ENCODE measurements around the gene DPP6. TPM values are rescaled to one million over a fixed set of nuclear protein-coding genes. Genes with fewer than 3 reads are reported as not detected.
"Not testable (repeated sequence)": the region's sequence is repeated elsewhere in the genome, so short reads cannot be mapped to it uniquely, and the experiment has no call there.

The DPP6 gene
- total and polyA plus RNA-seq, 2 experiments from 2014 or later: 0.21 TPM; not detected in 1

DNA sequence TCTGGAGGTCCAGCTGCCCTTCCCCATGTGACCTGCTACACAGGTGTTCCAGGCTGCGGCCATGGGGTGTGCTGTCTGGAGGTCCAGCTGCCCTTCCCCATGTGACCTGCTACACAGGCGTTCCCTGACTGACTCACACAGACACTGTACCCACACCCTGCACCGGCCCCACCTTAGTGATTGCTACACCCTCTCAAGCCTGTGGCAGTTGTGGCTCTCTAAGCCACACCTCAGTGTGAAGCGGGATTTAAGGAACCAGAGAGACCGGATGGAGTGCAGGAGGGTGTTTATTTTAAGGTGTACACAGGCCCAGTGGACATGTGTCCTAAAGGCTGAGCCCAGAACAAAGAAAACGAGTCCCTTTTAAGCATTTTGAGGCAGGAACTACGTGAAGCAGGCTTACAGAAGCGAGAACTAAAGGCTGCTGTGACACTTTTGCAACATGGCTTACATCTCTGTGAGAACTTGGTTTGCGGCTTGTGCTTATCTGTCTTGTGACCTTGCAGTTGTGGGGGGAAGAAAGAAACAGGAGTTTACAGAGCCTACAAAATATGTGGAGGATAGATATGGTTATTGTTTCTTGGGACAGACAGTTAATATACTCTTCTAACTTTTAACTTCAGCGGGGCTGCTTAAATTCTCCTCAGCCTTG is 624.4 kb downstream of the DPP6 start:
- no peak overlapping the region for H3K4me3 ChIP-seq
- no peak overlapping the region for H3K27ac ChIP-seq
- no peak for DNase-seq (ENCODE audit: low read depth in 1 of 2, low spot score in 1 of 2)
- no peaks in the 10 kb centered on the region for H3K9me3 ChIP-seq (ENCODE audit: low read depth)
- no peaks in the 10 kb centered on the region for H3K36me3 ChIP-seq
- TF ChIP-seq, protein P1, sequence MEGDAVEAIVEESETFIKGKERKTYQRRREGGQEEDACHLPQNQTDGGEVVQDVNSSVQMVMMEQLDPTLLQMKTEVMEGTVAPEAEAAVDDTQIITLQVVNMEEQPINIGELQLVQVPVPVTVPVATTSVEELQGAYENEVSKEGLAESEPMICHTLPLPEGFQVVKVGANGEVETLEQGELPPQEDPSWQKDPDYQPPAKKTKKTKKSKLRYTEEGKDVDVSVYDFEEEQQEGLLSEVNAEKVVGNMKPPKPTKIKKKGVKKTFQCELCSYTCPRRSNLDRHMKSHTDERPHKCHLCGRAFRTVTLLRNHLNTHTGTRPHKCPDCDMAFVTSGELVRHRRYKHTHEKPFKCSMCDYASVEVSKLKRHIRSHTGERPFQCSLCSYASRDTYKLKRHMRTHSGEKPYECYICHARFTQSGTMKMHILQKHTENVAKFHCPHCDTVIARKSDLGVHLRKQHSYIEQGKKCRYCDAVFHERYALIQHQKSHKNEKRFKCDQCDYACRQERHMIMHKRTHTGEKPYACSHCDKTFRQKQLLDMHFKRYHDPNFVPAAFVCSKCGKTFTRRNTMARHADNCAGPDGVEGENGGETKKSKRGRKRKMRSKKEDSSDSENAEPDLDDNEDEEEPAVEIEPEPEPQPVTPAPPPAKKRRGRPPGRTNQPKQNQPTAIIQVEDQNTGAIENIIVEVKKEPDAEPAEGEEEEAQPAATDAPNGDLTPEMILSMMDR (IDR thresholded peaks at IDR 0.05; ENCODE audit: low read depth, low read length): no peak
- no peaks in the 10 kb centered on the region for H3K27me3 ChIP-seq
- H3K4me1 ChIP-seq (ENCODE audit: low read depth): no peaks in the 10 kb centered on the region

DNA sequence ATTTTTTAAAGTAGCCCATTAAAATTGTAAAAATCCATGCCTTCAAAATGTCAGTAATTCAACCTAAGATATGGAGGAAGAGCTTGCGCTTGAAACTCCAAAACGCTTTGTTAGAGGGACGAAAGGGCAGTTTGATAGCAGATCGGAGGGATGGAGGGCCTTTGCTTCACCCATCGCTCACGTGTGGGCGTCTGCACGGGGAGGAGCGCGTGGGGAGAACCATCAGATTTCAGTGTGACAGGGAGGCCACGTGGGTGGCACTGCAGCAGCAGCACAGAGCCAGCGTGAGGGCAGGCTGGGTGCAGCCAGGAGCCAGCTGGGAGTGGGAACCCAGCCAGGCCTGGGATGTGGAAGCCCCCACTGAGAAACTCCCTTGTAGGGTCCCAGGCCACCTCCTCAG is 625.3 kb downstream of the DPP6 start:
- no peaks in the 10 kb centered on the region for H3K27me3 ChIP-seq
- H3K4me3 ChIP-seq: no peak overlapping the region
- no peak for DNase-seq (ENCODE audit: low read depth in 1 of 2, low spot score in 1 of 2)
- H3K27ac ChIP-seq: no peak overlapping the region
- no peaks in the 10 kb centered on the region for H3K9me3 ChIP-seq (ENCODE audit: low read depth)
- no peaks in the 10 kb centered on the region for H3K4me1 ChIP-seq (ENCODE audit: low read depth)
- TF ChIP-seq, protein P1 (IDR thresholded peaks at IDR 0.05; ENCODE audit: low read depth, low read length): no peak
- H3K36me3 ChIP-seq: no peaks in the 10 kb centered on the region

DNA sequence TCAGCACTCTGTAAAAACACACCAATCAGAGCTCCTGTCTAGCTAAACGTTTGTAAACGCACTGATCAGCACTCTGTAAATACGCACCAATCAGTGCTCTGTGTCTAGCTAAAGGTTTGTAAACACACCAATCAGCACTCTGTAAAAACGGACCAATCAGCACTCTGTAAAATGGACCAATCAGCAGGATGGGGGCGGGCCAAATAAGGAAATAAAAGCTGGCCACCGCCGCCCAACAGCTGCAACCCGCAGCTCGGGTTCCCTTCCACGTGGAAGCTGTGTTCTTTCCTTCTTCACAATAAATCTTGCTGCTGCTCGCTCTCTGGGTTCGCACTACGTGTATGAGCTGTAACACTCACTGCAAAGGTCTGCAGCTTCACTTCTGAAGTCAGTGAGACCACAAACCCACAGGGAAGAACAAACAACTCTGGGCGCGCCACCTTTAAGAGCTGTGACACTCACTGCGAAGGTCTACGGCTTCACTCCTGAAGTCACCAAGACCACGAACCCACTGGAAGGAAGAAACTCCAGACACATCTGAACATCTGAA is 625.9 kb downstream of the DPP6 start:
- not testable (repeated sequence) for H3K36me3 ChIP-seq; H3K27ac ChIP-seq; H3K9me3 ChIP-seq (ENCODE audit: low read depth); H3K4me3 ChIP-seq; H3K4me1 ChIP-seq (ENCODE audit: low read depth); DNase-seq (ENCODE audit: low read depth in 1 of 2, low spot score in 1 of 2); H3K27me3 ChIP-seq

DNA sequence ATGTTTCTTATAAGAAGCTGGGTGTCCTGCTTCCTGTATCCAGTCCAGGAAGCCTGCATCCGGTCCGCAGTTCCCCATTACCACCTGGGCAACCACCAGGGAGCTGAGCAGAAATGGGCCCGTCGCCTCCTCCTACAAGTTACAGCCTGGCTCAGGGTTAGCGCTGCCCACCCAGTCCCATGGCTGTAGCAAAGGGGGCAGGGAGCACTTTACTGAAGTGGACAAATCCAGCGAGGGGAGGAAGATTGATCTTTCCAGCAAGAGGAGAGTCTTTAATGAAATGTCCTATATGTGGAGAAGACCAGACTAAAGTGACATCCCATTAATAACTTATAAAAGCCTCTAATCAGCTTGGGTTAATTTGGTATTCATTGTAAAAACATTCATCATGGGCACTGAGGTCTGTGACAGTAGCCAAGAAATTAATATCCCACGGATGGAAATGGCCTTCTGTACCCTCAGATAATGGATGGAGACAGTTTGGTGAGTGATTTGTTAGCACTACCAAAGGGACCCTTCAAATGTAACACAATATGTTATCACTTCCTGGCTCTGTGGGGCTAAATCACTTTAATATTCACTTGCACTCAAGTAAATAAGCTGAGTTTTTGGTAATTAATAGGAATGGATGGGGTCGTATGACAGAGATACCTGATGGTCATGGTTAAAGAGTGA is 627.3 kb downstream of the DPP6 start:
- Histone ChIP-seq H3K27me3 (no peaks in the 10 kb centered on the region), H3K4me3 (no peak overlapping the region), H3K9me3 (ENCODE audit: low read depth) (no peaks in the 10 kb centered on the region), H3K36me3 (no peaks in the 10 kb centered on the region), H3K27ac (no peak overlapping the region), H3K4me1 (ENCODE audit: low read depth) (no peaks in the 10 kb centered on the region)
- TF ChIP-seq, protein P1 (IDR thresholded peaks at IDR 0.05; ENCODE audit: low read depth, low read length): no peak
- no peak for DNase-seq (ENCODE audit: low read depth in 1 of 2, low spot score in 1 of 2)

DNA sequence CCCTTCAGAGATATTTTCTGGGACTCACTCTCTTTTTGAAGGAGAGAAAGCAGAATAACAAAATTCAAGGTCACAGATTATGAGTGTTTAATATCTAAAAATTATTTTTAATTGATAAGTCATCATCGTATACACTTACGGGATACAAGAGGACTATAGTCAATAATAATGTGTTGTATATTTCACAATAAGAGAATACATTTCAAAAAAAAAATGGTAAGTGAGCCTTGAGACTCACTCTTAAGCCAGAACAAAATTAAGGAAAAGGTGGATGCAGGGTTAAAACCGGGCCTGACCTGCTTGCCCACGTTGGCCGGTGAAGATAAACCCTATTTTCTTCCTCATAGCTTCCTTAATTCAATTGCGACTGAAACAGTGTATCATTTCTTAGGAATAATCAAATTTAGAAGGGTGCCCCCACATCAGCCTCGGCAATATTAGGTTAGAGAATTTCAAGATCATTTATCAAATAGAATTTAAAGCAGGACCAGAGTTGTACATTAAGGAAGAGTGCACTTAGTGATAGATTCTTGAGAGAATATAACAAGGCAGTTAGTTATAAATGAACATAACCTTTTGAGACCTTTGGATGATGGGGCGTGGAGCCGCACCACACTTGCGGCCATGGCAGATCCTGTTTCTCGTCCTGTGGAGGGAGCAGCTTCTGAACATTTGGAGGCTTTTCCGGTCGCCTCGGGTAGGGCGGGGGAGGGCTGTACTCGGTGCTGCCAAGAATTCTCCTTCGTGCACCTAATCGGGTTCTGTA is 628.9 kb downstream of the DPP6 start:
- Histone ChIP-seq H3K36me3 (no peaks in the 10 kb centered on the region), H3K4me1 (ENCODE audit: low read depth) (no peaks in the 10 kb centered on the region), H3K27ac (no peak overlapping the region), H3K27me3 (no peaks in the 10 kb centered on the region), H3K4me3 (no peak overlapping the region), H3K9me3 (ENCODE audit: low read depth) (no peaks in the 10 kb centered on the region)
- TF ChIP-seq, protein P1 (IDR thresholded peaks at IDR 0.05; ENCODE audit: low read depth, low read length): no peak
- DNase-seq (ENCODE audit: low read depth in 1 of 2, low spot score in 1 of 2): no peak

All from cardiac muscle cell (in vitro differentiated cells and primary cell).